ENCODE results near the gene ILDR2. TPM values are rescaled to one million over a fixed set of nuclear protein-coding genes. Genes with fewer than 3 reads are reported as not detected.

Gene ILDR2
- total RNA-seq, 2 donors from 2014 or later, result 2.1 to 3.5 TPM

- Mint-ChIP-seq H3K36me3 (no peaks in the 10 kb centered on the region), H3K27ac (no peak overlapping the region), H3K27me3 (peaks cover under 1 to 17% of the 10 kb centered on the region in 2 donors), H3K9me3 (no peaks in the 10 kb centered on the region), H3K4me1 (ENCODE audit: low read depth in 2 of 2) (no peaks in the 10 kb centered on the region), H3K4me3 (no peak overlapping the region)
- no peak for ATAC-seq
- DNase-seq (ENCODE audit: low spot score), result no peak
Observed at GRCh38 chr1:166927701-166928100, 47.6 kb downstream of the ILDR2 start.

- no peaks in the 10 kb centered on the region for H3K9me3 Mint-ChIP-seq
- no peak overlapping the region for H3K27ac Mint-ChIP-seq
- no peak for DNase-seq (ENCODE audit: low spot score)
- no peaks in the 10 kb centered on the region for H3K4me1 Mint-ChIP-seq (ENCODE audit: low read depth in 2 of 2)
- ATAC-seq, result no peak
- H3K27me3 Mint-ChIP-seq, result peaks cover 4 to 13% of the 10 kb centered on the region in 2 donors
- H3K4me3 Mint-ChIP-seq, result no peak overlapping the region
- H3K36me3 Mint-ChIP-seq, result no peaks in the 10 kb centered on the region
Observed at GRCh38 chr1:166925810-166926478, 49.4 kb downstream of the ILDR2 start.

GRCh38 chr1:166924823-166925541, 50.4 kb downstream of the ILDR2 start:
- Mint-ChIP-seq H3K27ac (no peak overlapping the region), H3K27me3 (peaks cover 10 to 13% of the 10 kb centered on the region in 2 donors), H3K36me3 (no peaks in the 10 kb centered on the region), H3K4me1 (ENCODE audit: low read depth in 2 of 2) (no peaks in the 10 kb centered on the region), H3K4me3 (no peak overlapping the region), H3K9me3 (no peaks in the 10 kb centered on the region)
- ATAC-seq, result no peak
- no peak for DNase-seq (ENCODE audit: low spot score)

GRCh38 chr1:166920561-166921475, 54.5 kb downstream of the ILDR2 start:
- DNase-seq (ENCODE audit: low spot score) (no peak), ATAC-seq (peak in 1 of 2 donors; percentile 25)
- H3K27ac Mint-ChIP-seq, result no peak overlapping the region
- H3K4me3 Mint-ChIP-seq, result no peak overlapping the region
- peaks cover 13 to 14% of the 10 kb centered on the region in 2 donors for H3K27me3 Mint-ChIP-seq
- no peaks in the 10 kb centered on the region for H3K9me3 Mint-ChIP-seq
- H3K36me3 Mint-ChIP-seq, result no peaks in the 10 kb centered on the region
- no peaks in the 10 kb centered on the region for H3K4me1 Mint-ChIP-seq (ENCODE audit: low read depth in 2 of 2)

DNA sequence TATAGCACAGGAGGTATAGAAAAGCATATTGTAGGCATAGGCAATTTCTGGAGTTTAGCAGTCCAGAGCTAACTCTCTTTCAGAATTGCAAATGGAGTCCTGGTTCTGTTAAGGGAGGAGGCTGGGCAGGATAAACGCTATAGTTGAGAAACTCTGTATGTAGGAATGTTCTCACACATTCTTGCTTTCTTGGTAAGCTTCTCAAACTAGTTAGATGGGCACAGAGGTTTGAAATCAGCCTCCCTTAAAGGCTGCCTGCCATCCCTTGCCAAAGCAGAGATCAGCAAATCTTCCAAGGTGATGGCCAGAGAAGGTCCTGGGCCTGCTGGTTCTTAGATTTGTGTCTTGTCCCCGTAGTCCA, 56.4 kb downstream of the ILDR2 start:
- Mint-ChIP-seq H3K4me3 (no peak overlapping the region), H3K9me3 (no peaks in the 10 kb centered on the region)

GRCh38 chr1:166918088-166918955, 57.0 kb downstream of the ILDR2 start:
- H3K4me3 Mint-ChIP-seq, result no peak overlapping the region
- H3K36me3 Mint-ChIP-seq, result no peaks in the 10 kb centered on the region
- H3K9me3 Mint-ChIP-seq, result no peaks in the 10 kb centered on the region
- peaks cover 13 to 14% of the 10 kb centered on the region in 2 donors for H3K27me3 Mint-ChIP-seq
- DNase-seq (ENCODE audit: low spot score) (no peak), ATAC-seq (no peak)
- H3K27ac Mint-ChIP-seq, result no peak overlapping the region
- H3K4me1 Mint-ChIP-seq (ENCODE audit: low read depth in 2 of 2), result no peaks in the 10 kb centered on the region

More for the DNA sequence above, 56.4 kb downstream of the ILDR2 start:
- H3K36me3 Mint-ChIP-seq, result no peaks in the 10 kb centered on the region
- DNase-seq (ENCODE audit: low spot score), result no peak
- H3K27ac Mint-ChIP-seq, result no peak overlapping the region
- ATAC-seq, result no peak
- no peaks in the 10 kb centered on the region for H3K4me1 Mint-ChIP-seq (ENCODE audit: low read depth in 2 of 2)
- peaks cover 13 to 14% of the 10 kb centered on the region in 2 donors for H3K27me3 Mint-ChIP-seq

DNA sequence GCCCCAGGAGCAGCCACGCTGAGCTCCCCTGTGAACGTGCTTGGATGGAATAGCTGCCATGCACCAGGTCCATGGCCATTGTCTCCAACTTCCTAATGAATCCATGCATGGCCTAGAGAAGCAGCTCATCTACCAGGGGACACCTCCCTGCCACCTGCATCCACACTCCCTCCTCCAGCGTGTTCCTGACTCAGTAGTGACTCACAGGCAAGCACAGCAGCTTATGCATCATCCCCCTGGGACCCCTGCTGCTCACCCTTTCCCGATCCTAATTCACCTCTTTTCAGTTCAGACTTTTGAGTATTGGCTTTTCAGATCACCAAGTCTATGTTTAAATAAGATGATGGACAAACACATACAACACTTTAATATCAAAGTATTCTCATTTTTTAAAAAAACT, 59.4 kb downstream of the ILDR2 start:
- no peak overlapping the region for H3K27ac Mint-ChIP-seq
- no peaks in the 10 kb centered on the region for H3K9me3 Mint-ChIP-seq
- no peaks in the 10 kb centered on the region for H3K36me3 Mint-ChIP-seq
- ATAC-seq, result no peak
- H3K4me1 Mint-ChIP-seq (ENCODE audit: low read depth in 2 of 2), result peaks cover 0 to 4% of the 10 kb centered on the region in 2 donors
- H3K27me3 Mint-ChIP-seq, result peaks cover 0 to 13% of the 10 kb centered on the region in 2 donors
- H3K4me3 Mint-ChIP-seq, result no peak overlapping the region
- DNase-seq (ENCODE audit: low spot score), result no peak

GRCh38 chr1:166915042-166915441, 60.3 kb downstream of the ILDR2 start:
- H3K4me3 Mint-ChIP-seq, result no peak overlapping the region
- no peak for ATAC-seq
- H3K27ac Mint-ChIP-seq, result no peak overlapping the region
- no peak for DNase-seq (ENCODE audit: low spot score)
- no peaks in the 10 kb centered on the region for H3K36me3 Mint-ChIP-seq
- H3K9me3 Mint-ChIP-seq, result no peaks in the 10 kb centered on the region
- peaks cover 3 to 10% of the 10 kb centered on the region in 2 donors for H3K4me1 Mint-ChIP-seq (ENCODE audit: low read depth in 2 of 2)
- H3K27me3 Mint-ChIP-seq, result peaks cover 0 to 8% of the 10 kb centered on the region in 2 donors

DNA sequence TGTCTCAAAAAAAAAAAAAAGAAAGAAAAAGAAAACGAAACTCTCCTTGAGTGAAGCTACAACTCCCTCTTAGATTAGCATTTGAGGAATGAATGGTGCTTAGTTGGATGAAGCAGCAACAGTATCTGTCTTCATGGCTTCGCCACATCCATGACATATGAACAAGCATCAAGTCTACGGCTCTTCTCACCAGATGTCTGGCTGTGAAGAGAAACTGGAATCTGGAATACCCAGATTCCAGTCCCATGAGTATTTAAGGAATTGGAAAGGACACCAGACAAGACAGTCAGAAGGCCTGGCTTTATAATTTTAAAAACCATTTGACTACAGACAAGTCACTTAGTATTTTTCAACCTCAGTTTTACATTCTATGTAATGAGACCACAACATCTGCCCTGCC, 61.2 kb downstream of the ILDR2 start:
- H3K4me3 Mint-ChIP-seq, result no peak overlapping the region
- H3K36me3 Mint-ChIP-seq, result no peaks in the 10 kb centered on the region
- H3K27ac Mint-ChIP-seq, result no peak overlapping the region
- H3K27me3 Mint-ChIP-seq, result peaks cover 0 to 6% of the 10 kb centered on the region in 2 donors
- H3K9me3 Mint-ChIP-seq, result no peaks in the 10 kb centered on the region
- no peak for DNase-seq (ENCODE audit: low spot score)
- ATAC-seq, result no peak
- peaks cover 3 to 10% of the 10 kb centered on the region in 2 donors for H3K4me1 Mint-ChIP-seq (ENCODE audit: low read depth in 2 of 2)

GRCh38 chr1:166911624-166912023, 63.7 kb downstream of the ILDR2 start:
- no peaks in the 10 kb centered on the region for H3K36me3 Mint-ChIP-seq
- H3K27me3 Mint-ChIP-seq, result peaks cover 3 to 5% of the 10 kb centered on the region in 2 donors
- no peak for ATAC-seq
- H3K9me3 Mint-ChIP-seq, result no peaks in the 10 kb centered on the region
- no peak overlapping the region for H3K27ac Mint-ChIP-seq
- H3K4me1 Mint-ChIP-seq (ENCODE audit: low read depth in 2 of 2), result peaks cover 3 to 12% of the 10 kb centered on the region in 2 donors
- H3K4me3 Mint-ChIP-seq, result no peak overlapping the region
- no peak for DNase-seq (ENCODE audit: low spot score)

DNA sequence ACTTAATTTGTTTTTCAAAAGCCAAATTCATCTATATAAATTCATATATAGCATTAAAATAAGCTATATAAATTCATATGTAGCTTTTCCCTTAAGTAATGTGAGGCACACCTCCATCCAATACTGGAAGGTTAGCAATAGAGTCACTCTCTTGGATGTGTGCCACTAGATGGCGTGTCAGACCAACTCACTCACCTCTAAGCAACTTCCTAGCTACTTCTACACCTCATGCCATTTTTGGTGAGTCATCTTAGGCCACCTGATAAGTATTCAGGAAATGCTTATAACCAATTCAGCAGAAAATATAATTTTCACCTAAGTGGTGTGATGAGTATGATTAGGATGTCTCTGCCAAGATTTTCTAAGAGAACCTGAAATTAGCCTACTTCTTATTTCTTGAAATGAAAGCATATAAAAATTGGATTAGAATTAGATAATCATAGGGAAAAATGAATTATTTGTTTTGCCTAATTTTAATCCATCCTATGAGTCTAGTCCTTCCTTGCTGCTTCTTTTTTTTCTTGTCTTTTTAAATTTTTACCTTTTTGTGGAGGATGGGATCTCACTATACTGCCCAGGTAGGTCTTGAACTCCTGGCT, 64.8 kb downstream of the ILDR2 start:
- Mint-ChIP-seq H3K27ac (no peak overlapping the region), H3K4me1 (ENCODE audit: low read depth in 2 of 2) (peaks cover 10 to 23% of the 10 kb centered on the region in 2 donors), H3K4me3 (no peak overlapping the region), H3K36me3 (no peaks in the 10 kb centered on the region), H3K9me3 (no peaks in the 10 kb centered on the region), H3K27me3 (peaks cover 3 to 5% of the 10 kb centered on the region in 2 donors)
- peak; percentile 80 for DNase-seq (ENCODE audit: low spot score)
- peak; percentile 90 for ATAC-seq

DNA sequence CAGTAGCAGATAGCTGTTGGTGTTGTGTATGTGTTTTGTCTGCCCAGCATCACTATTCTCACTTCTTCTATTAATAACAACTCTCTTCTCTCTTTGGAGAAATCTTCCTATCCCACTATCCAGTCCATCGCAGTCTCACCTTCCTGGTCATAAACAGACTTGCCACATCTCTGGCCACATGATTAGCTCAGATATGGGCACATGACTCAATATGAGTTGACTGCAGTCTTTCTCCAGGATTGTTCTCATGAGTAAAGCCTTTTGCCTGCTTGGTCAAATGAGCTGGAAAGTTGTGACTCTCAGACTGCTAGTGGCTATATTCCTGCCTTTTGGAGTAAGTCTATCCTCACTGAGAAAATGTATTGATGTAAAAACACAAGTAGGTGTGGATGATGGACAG, 66.4 kb downstream of the ILDR2 start:
- Mint-ChIP-seq H3K4me3 (no peak overlapping the region), H3K27ac (no peak overlapping the region), H3K9me3 (no peaks in the 10 kb centered on the region), H3K4me1 (ENCODE audit: low read depth in 2 of 2) (peaks cover 10 to 24% of the 10 kb centered on the region in 2 donors), H3K36me3 (no peaks in the 10 kb centered on the region), H3K27me3 (peaks cover 5 to 6% of the 10 kb centered on the region in 2 donors)
- no peak for DNase-seq (ENCODE audit: low spot score)
- ATAC-seq, result no peak

- DNase-seq (ENCODE audit: low spot score) (no peak), ATAC-seq (no peak)
- peaks cover 10 to 27% of the 10 kb centered on the region in 2 donors for H3K4me1 Mint-ChIP-seq (ENCODE audit: low read depth in 2 of 2)
- H3K27ac Mint-ChIP-seq, result no peak overlapping the region
- H3K4me3 Mint-ChIP-seq, result no peak overlapping the region
- H3K27me3 Mint-ChIP-seq, result peaks cover 4 to 5% of the 10 kb centered on the region in 2 donors
- no peaks in the 10 kb centered on the region for H3K9me3 Mint-ChIP-seq
- H3K36me3 Mint-ChIP-seq, result no peaks in the 10 kb centered on the region
Observed at GRCh38 chr1:166907763-166908162, 67.6 kb downstream of the ILDR2 start.

Measured in natural killer cell treated with Interleukin-12 subunit alpha and Interleukin-12 subunit beta and Interleukin-15 and Interleukin-18, amount 100 ng/mL, for 72 hours (primary cell).